Measurements from ENCODE around the gene HELB.

Gene HELB

GRCh38 chr12:66367015-66367667 is 64.8 kb downstream of the HELB start:
- no peak for DNase-seq

GRCh38 chr12:66371982-66372381 is 69.7 kb downstream of the HELB start:
- DNase-seq = no peak

- DNase-seq = no peak
Observed at GRCh38 chr12:66375560-66375959, 73.3 kb downstream of the HELB start.

- no peak for DNase-seq
Observed at GRCh38 chr12:66379616-66380015, 77.3 kb downstream of the HELB start.

- DNase-seq = no peak
Observed at GRCh38 chr12:66380769-66381535, 78.7 kb downstream of the HELB start.

GRCh38 chr12:66387117-66387516 is 84.8 kb downstream of the HELB start:
- DNase-seq = no peak

All from NCI-H1092 treated with DMSO at 0.1 percent for 48 hours (cell line).